GM23338 (cell line): Measurements from ENCODE around the gene SMC2. TPM values are rescaled to one million over a fixed set of nuclear protein-coding genes. Genes with fewer than 3 reads are reported as not detected.

Experiments
- ATAC-seq: fragments of 200-7000 bp; cut with Tn5 transposase; 3 replicates; pipeline ENCODE4 v1.9.1; 2020
- DNase-seq: peaks from one replicate; pipeline ENCODE4 v3.0.0-alpha.2; 2015; ENCODE audit warnings: low spot score
- H2AFZ ChIP-seq: fragments of 200-600 bp; sonication (generic); 2 replicates; pipeline ENCODE4 v1.8.0; 2016; ENCODE audit warnings: antibody characterized with exemption, mild to moderate bottlenecking, moderate library complexity
- H3F3A ChIP-seq: fragments of 200-600 bp; sonication (generic); replicated peaks from 2 replicates; pipeline ENCODE4 v1.8.0; 2017; ENCODE audit warnings: antibody characterized with exemption, mixed run types, low read depth
- H3K27ac ChIP-seq: fragments of 200-600 bp; sonication (generic); 2 replicates; pipeline ENCODE4 v1.6.1; 2016; ENCODE audit warnings: low read depth
- H3K27me3 ChIP-seq: fragments of 200-600 bp; sonication (generic); 2 replicates; pipeline ENCODE4 v1.8.0; 2016; ENCODE audit warnings: mild to moderate bottlenecking, mixed run types, moderate library complexity; ENCODE audit not compliant: insufficient read depth
- H3K36me3 ChIP-seq: fragments of 200-600 bp; sonication (generic); 2 replicates; pipeline ENCODE4 v1.8.0; 2016; ENCODE audit warnings: mild to moderate bottlenecking; ENCODE audit not compliant: insufficient read depth
- H3K4me1 ChIP-seq: fragments of 200-600 bp; sonication (generic); 2 replicates; pipeline ENCODE4 v1.8.0; 2016; ENCODE audit warnings: mild to moderate bottlenecking, moderate library complexity; ENCODE audit not compliant: insufficient read depth
- H3K4me2 ChIP-seq: fragments of 200-600 bp; sonication (generic); 2 replicates; pipeline ENCODE4 v1.7.1; 2017; ENCODE audit warnings: mixed run types
- H3K4me3 ChIP-seq: fragments of 200-600 bp; sonication (generic); 2 replicates; pipeline ENCODE4 v1.6.1; 2016; ENCODE audit warnings: mixed run types
- H3K79me2 ChIP-seq: fragments of 200-600 bp; sonication (generic); replicated peaks from 2 replicates; pipeline ENCODE4 v1.8.0; 2017; ENCODE audit warnings: mild to moderate bottlenecking; ENCODE audit not compliant: insufficient read depth
- H3K9me2 ChIP-seq: fragments of 200-600 bp; sonication (generic); 2 replicates; pipeline ENCODE4 v1.8.0; 2017; ENCODE audit not compliant: insufficient read depth
- H4K20me1 ChIP-seq: fragments of 200-600 bp; sonication (generic); replicated peaks from 2 replicates; pipeline ENCODE4 v1.8.0; 2017; ENCODE audit warnings: mild to moderate bottlenecking; ENCODE audit not compliant: insufficient read depth
- H3K27ac Mint-ChIP-seq: 2 replicates; pipeline ENCODE4 v1.8.0; 2020; ENCODE audit warnings: inconsistent platforms, mild to moderate bottlenecking, moderate library complexity, mixed read lengths
- H3K27me3 Mint-ChIP-seq: 3 replicates; pipeline ENCODE4 v1.8.0; 2022; ENCODE audit warnings: low read depth, mild to moderate bottlenecking, moderate library complexity, mixed read lengths, inconsistent platforms; ENCODE audit not compliant: insufficient read depth, poor library complexity
- H3K36me3 Mint-ChIP-seq: 3 replicates; pipeline ENCODE4 v1.8.0; 2021; ENCODE audit warnings: low read depth, mild to moderate bottlenecking, inconsistent platforms, moderate library complexity, mixed read lengths
- H3K4me1 Mint-ChIP-seq: 3 replicates; pipeline ENCODE4 v1.8.0; 2020; ENCODE audit warnings: mild to moderate bottlenecking, inconsistent platforms, mixed read lengths
- H3K4me3 Mint-ChIP-seq: 3 replicates; pipeline ENCODE4 v1.8.0; 2021; ENCODE audit warnings: moderate library complexity, mild to moderate bottlenecking, inconsistent platforms, mixed read lengths
- H3K9me3 Mint-ChIP-seq: 3 replicates; pipeline ENCODE4 v1.8.0; 2020; ENCODE audit warnings: moderate library complexity, mild to moderate bottlenecking, inconsistent platforms, mixed read lengths
- CREB1 ChIP-seq: fragments of 250-450 bp; sonication (Bioruptor Pico); IDR thresholded peaks from 2 replicates; pipeline ENCODE4 v1.5.0; 2020; ENCODE audit warnings: low read depth, mild to moderate bottlenecking, moderate library complexity
- ETS1 ChIP-seq: IDR thresholded peaks from 2 replicates; pipeline ENCODE4 v1.6.1; 2016; ENCODE audit warnings: antibody characterized with exemption
- EZH2 ChIP-seq: fragments of 200-600 bp; sonication (generic); IDR thresholded peaks from one replicate; pipeline ENCODE4 v1.8.0; 2017; ENCODE audit warnings: antibody characterized with exemption, mild to moderate bottlenecking, low read depth; ENCODE audit not compliant: unreplicated experiment
- EZH2phosphoT487 ChIP-seq: fragments of 200-600 bp; sonication (generic); IDR thresholded peaks from one replicate; pipeline ENCODE4 v1.8.1; 2018; ENCODE audit warnings: antibody characterized with exemption; ENCODE audit not compliant: unreplicated experiment
- JUNB ChIP-seq: IDR thresholded peaks from one replicate; pipeline ENCODE4 v1.6.1; 2016; ENCODE audit warnings: antibody characterized with exemption; ENCODE audit not compliant: unreplicated experiment
- NANOG ChIP-seq: IDR thresholded peaks from 2 replicates; pipeline ENCODE4 v1.6.1; 2016; ENCODE audit warnings: antibody characterized with exemption, borderline replicate concordance
- STAT1 ChIP-seq: IDR thresholded peaks from one replicate; pipeline ENCODE4 v1.6.1; 2016; ENCODE audit warnings: antibody characterized with exemption; ENCODE audit not compliant: unreplicated experiment
- ZNF114 ChIP-seq: fragments of 250-450 bp; sonication (Bioruptor Pico); IDR thresholded peaks from 2 replicates; pipeline ENCODE4 v1.5.0; 2020; ENCODE audit warnings: mild to moderate bottlenecking, moderate library complexity
- polyA plus RNA-seq: library from polyadenylated mRNA; unstranded; fragments of >200 nt; fragmentation: Nextera tagmentation; extraction: Ambion mirVana; gene quantifications from 2 replicates; pipeline ENCODE4 v1.2.1, GENCODE V29; 2016
- total RNA-seq: library from RNA; depleted of rRNA; stranded (reverse); fragments of >200 nt; shearing (Covaris generic); gene quantifications from 2 replicates; pipeline ENCODE4 v1.2.3, GENCODE V29; 2014
- TF ChIP-seq, protein P1 (sequence below): IDR thresholded peaks from one replicate; pipeline ENCODE4 v1.6.1; 2018; ENCODE audit warnings: antibody characterized with exemption; ENCODE audit not compliant: unreplicated experiment
- TF ChIP-seq, protein P2 (sequence below), 2 experiments: fragments of 200-600 bp in 1 of 2; sonication (generic) in 1 of 2; conservative IDR thresholded peaks; 2 replicates each; pipeline versions ENCODE4 v1.5.1 to v1.6.1; 2016 to 2017; ENCODE audit warnings: antibody characterized with exemption in 2 of 2, low read depth in 2 of 2, mild to moderate bottlenecking in 2 of 2, moderate library complexity in 1 of 2
- TF ChIP-seq, protein P3 (sequence below): fragments of 250-450 bp; sonication (Bioruptor Pico); IDR thresholded peaks from 2 replicates; pipeline ENCODE4 v1.5.0; 2020; ENCODE audit warnings: mild to moderate bottlenecking, moderate library complexity

The SMC2 gene
- total and polyA plus RNA-seq, 2 experiments from 2014 or later: 32.7 to 123 TPM

GRCh38 chr9:104073770-104074133 lies 20.4 kb upstream of the SMC2 start (continued):
- TF ChIP-seq, protein P1, sequence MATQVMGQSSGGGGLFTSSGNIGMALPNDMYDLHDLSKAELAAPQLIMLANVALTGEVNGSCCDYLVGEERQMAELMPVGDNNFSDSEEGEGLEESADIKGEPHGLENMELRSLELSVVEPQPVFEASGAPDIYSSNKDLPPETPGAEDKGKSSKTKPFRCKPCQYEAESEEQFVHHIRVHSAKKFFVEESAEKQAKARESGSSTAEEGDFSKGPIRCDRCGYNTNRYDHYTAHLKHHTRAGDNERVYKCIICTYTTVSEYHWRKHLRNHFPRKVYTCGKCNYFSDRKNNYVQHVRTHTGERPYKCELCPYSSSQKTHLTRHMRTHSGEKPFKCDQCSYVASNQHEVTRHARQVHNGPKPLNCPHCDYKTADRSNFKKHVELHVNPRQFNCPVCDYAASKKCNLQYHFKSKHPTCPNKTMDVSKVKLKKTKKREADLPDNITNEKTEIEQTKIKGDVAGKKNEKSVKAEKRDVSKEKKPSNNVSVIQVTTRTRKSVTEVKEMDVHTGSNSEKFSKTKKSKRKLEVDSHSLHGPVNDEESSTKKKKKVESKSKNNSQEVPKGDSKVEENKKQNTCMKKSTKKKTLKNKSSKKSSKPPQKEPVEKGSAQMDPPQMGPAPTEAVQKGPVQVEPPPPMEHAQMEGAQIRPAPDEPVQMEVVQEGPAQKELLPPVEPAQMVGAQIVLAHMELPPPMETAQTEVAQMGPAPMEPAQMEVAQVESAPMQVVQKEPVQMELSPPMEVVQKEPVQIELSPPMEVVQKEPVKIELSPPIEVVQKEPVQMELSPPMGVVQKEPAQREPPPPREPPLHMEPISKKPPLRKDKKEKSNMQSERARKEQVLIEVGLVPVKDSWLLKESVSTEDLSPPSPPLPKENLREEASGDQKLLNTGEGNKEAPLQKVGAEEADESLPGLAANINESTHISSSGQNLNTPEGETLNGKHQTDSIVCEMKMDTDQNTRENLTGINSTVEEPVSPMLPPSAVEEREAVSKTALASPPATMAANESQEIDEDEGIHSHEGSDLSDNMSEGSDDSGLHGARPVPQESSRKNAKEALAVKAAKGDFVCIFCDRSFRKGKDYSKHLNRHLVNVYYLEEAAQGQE: no peak
- TF ChIP-seq EZH2phosphoT487: no peak
- TF ChIP-seq ETS1: no peak
- TF ChIP-seq EZH2: no peak
- no peak for TF ChIP-seq ZNF114 (CRISPR knock-in tag)
- no peak for TF ChIP-seq STAT1

DNA sequence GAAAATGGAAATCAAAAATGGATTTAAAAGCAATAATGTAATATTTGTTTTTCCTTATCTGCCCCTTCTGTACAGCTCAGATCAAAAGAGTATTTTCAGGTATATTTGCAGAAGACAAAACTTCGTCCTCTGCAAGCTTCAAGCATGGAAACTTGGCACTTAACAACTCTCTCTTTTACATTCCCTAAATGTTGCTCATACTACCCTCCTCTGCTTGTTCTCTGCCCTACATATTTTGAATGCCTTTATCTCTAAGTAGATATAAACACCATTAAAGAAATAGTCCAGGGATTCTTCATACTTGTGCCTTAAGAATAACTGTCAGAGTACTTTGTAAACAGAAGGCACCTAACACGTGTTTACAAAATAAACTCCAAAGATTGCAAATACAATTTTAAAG lies 19.2 kb upstream of the SMC2 start:
- ATAC-seq (no peak), DNase-seq (no peak)
- no peak overlapping the region for H3K27ac Mint-ChIP-seq
- H3K4me1 Mint-ChIP-seq: no peaks in the 10 kb centered on the region
- Histone ChIP-seq H4K20me1 (no peaks in the 10 kb centered on the region), H3K27ac (no peak overlapping the region), H3K36me3 (peaks cover 2% of the 10 kb centered on the region; the same call in 1 of the 2 replicates), H3K27me3 (no peaks in the 10 kb centered on the region), H3F3A (no peaks in the 10 kb centered on the region), H3K9me2 (no peaks in the 10 kb centered on the region), H3K79me2 (no peaks in the 10 kb centered on the region), H2AFZ (no peak overlapping the region), H3K4me2 (no peak overlapping the region), H3K4me3 (no peak overlapping the region), H3K4me1 (no peaks in the 10 kb centered on the region)
- peaks cover 3% of the 10 kb centered on the region for H3K27me3 Mint-ChIP-seq
- peaks cover 22% of the 10 kb centered on the region; the same call in 2 of the 3 replicates for H3K36me3 Mint-ChIP-seq
- TF ChIP-seq, protein P2, sequence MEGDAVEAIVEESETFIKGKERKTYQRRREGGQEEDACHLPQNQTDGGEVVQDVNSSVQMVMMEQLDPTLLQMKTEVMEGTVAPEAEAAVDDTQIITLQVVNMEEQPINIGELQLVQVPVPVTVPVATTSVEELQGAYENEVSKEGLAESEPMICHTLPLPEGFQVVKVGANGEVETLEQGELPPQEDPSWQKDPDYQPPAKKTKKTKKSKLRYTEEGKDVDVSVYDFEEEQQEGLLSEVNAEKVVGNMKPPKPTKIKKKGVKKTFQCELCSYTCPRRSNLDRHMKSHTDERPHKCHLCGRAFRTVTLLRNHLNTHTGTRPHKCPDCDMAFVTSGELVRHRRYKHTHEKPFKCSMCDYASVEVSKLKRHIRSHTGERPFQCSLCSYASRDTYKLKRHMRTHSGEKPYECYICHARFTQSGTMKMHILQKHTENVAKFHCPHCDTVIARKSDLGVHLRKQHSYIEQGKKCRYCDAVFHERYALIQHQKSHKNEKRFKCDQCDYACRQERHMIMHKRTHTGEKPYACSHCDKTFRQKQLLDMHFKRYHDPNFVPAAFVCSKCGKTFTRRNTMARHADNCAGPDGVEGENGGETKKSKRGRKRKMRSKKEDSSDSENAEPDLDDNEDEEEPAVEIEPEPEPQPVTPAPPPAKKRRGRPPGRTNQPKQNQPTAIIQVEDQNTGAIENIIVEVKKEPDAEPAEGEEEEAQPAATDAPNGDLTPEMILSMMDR (conservative IDR thresholded peaks at IDR 0.05; ENCODE audit: low read depth in 2 of 2): no peak
- TF ChIP-seq JUNB (no peak), NANOG (no peak), CREB1 (no peak), STAT1 (no peak)
- TF ChIP-seq, protein P3, sequence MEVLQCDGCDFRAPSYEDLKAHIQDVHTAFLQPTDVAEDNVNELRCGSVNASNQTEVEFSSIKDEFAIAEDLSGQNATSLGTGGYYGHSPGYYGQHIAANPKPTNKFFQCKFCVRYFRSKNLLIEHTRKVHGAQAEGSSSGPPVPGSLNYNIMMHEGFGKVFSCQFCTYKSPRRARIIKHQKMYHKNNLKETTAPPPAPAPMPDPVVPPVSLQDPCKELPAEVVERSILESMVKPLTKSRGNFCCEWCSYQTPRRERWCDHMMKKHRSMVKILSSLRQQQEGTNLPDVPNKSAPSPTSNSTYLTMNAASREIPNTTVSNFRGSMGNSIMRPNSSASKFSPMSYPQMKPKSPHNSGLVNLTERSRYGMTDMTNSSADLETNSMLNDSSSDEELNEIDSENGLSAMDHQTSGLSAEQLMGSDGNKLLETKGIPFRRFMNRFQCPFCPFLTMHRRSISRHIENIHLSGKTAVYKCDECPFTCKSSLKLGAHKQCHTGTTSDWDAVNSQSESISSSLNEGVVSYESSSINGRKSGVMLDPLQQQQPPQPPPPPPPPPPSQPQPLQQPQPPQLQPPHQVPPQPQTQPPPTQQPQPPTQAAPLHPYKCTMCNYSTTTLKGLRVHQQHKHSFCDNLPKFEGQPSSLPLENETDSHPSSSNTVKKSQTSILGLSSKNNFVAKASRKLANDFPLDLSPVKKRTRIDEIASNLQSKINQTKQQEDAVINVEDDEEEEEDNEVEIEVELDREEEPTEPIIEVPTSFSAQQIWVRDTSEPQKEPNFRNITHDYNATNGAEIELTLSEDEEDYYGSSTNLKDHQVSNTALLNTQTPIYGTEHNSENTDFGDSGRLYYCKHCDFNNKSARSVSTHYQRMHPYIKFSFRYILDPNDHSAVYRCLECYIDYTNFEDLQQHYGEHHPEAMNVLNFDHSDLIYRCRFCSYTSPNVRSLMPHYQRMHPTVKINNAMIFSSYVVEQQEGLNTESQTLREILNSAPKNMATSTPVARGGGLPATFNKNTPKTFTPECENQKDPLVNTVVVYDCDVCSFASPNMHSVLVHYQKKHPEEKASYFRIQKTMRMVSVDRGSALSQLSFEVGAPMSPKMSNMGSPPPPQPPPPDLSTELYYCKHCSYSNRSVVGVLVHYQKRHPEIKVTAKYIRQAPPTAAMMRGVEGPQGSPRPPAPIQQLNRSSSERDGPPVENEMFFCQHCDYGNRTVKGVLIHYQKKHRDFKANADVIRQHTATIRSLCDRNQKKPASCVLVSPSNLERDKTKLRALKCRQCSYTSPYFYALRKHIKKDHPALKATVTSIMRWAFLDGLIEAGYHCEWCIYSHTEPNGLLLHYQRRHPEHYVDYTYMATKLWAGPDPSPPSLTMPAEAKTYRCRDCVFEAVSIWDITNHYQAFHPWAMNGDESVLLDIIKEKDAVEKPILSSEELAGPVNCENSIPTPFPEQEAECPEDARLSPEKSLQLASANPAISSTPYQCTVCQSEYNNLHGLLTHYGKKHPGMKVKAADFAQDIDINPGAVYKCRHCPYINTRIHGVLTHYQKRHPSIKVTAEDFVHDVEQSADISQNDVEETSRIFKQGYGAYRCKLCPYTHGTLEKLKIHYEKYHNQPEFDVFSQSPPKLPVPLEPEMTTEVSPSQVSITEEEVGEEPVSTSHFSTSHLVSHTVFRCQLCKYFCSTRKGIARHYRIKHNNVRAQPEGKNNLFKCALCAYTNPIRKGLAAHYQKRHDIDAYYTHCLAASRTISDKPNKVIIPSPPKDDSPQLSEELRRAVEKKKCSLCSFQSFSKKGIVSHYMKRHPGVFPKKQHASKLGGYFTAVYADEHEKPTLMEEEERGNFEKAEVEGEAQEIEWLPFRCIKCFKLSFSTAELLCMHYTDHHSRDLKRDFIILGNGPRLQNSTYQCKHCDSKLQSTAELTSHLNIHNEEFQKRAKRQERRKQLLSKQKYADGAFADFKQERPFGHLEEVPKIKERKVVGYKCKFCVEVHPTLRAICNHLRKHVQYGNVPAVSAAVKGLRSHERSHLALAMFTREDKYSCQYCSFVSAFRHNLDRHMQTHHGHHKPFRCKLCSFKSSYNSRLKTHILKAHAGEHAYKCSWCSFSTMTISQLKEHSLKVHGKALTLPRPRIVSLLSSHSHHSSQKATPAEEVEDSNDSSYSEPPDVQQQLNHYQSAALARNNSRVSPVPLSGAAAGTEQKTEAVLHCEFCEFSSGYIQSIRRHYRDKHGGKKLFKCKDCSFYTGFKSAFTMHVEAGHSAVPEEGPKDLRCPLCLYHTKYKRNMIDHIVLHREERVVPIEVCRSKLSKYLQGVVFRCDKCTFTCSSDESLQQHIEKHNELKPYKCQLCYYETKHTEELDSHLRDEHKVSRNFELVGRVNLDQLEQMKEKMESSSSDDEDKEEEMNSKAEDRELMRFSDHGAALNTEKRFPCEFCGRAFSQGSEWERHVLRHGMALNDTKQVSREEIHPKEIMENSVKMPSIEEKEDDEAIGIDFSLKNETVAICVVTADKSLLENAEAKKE: no peak
- H3K4me3 Mint-ChIP-seq: no peak overlapping the region
- peaks cover 85% of the 10 kb centered on the region for H3K9me3 Mint-ChIP-seq
